Type B pancreatic cell (in vitro differentiated cells): ENCODE results near the gene XKR8. TPM values are rescaled to one million over a fixed set of nuclear protein-coding genes. Genes with fewer than 3 reads are reported as not detected.

Source experiments
- DNase-seq: peaks from one replicate; pipeline ENCODE4 v3.0.0; 2021; ENCODE audit warnings: mixed read lengths; ENCODE audit not compliant: unreplicated experiment; ENCODE audit errors: extremely low spot score
- H3K27ac Mint-ChIP-seq: 2 replicates; pipeline ENCODE4 v1.8.0; 2021; ENCODE audit warnings: mild to moderate bottlenecking, mixed read lengths
- H3K27me3 Mint-ChIP-seq: 2 replicates; pipeline ENCODE4 v1.8.0; 2021; ENCODE audit warnings: mixed read lengths
- H3K36me3 Mint-ChIP-seq: 2 replicates; pipeline ENCODE4 v1.8.0; 2021; ENCODE audit warnings: mixed read lengths
- H3K4me1 Mint-ChIP-seq: one replicate; pipeline ENCODE4 v1.8.0; 2021; ENCODE audit warnings: mixed read lengths; ENCODE audit not compliant: unreplicated experiment
- H3K4me3 Mint-ChIP-seq: 2 replicates; pipeline ENCODE4 v1.8.0; 2021; ENCODE audit warnings: mild to moderate bottlenecking, mixed read lengths
- H3K9me3 Mint-ChIP-seq: 2 replicates; pipeline ENCODE4 v1.8.0; 2021; ENCODE audit warnings: mixed read lengths
- total RNA-seq: library from RNA; stranded (reverse); gene quantifications from 2 replicates; pipeline ENCODE4 v1.2.1, GENCODE V29; 2021; ENCODE audit warnings: low replicate concordance
- TF ChIP-seq, protein P1 (sequence below): fragments of 200-600 bp; sonication (generic); conservative IDR thresholded peaks from 2 replicates; pipeline ENCODE4 v1.5.0; 2021; ENCODE audit warnings: antibody characterized with exemption, mild to moderate bottlenecking

The XKR8 gene
- total RNA-seq, 1 donor from 2014 or later = 12.6 TPM

DNA sequence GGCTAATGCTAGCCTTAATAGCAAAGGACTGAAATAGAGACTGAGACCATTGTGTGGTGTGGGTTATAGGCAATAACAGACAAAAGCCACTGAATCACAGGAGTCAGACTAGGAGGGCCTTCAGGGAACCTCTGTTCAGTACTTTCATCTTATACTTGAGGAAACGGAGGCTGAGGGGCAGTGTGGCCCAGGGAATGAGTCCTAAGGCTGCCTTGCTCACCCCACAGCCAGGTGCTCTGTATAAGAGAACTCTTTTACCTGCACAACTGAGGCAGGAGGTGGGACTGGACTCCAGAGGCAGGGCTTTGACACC is 22.3 kb upstream of the XKR8 start:
- no peak for DNase-seq
- Mint-ChIP-seq H3K4me1 (peaks cover 10% of the 10 kb centered on the region), H3K27ac (no peak overlapping the region), H3K27me3 (peaks cover 27% of the 10 kb centered on the region), H3K36me3 (no peaks in the 10 kb centered on the region), H3K4me3 (no peak overlapping the region), H3K9me3 (no peaks in the 10 kb centered on the region)
- TF ChIP-seq, protein P1, sequence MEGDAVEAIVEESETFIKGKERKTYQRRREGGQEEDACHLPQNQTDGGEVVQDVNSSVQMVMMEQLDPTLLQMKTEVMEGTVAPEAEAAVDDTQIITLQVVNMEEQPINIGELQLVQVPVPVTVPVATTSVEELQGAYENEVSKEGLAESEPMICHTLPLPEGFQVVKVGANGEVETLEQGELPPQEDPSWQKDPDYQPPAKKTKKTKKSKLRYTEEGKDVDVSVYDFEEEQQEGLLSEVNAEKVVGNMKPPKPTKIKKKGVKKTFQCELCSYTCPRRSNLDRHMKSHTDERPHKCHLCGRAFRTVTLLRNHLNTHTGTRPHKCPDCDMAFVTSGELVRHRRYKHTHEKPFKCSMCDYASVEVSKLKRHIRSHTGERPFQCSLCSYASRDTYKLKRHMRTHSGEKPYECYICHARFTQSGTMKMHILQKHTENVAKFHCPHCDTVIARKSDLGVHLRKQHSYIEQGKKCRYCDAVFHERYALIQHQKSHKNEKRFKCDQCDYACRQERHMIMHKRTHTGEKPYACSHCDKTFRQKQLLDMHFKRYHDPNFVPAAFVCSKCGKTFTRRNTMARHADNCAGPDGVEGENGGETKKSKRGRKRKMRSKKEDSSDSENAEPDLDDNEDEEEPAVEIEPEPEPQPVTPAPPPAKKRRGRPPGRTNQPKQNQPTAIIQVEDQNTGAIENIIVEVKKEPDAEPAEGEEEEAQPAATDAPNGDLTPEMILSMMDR = no peak

DNA sequence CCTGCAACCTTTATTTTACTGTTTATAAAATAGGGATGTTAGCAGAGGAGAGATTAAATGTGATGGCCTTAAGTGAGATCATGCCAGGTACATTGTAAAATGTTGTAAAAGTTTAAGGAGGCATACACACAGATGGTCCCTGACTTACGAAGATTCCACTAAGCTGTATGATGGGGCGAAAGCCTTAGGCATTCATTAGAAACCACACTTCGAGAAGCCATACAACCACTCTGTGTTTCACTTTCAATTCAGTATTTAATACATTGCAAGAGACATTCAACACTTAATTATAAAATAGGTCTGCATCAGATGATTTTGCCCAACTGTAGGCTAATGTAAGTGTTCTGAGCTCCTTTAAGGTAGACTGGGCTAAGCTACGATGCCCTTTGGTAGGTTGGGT is 21.3 kb upstream of the XKR8 start:
- TF ChIP-seq, protein P1 = no peak
- Mint-ChIP-seq H3K4me3 (no peak overlapping the region), H3K27me3 (peaks cover 26% of the 10 kb centered on the region), H3K9me3 (no peaks in the 10 kb centered on the region), H3K27ac (no peak overlapping the region), H3K36me3 (no peaks in the 10 kb centered on the region), H3K4me1 (peaks cover 10% of the 10 kb centered on the region)
- DNase-seq = no peak

DNA sequence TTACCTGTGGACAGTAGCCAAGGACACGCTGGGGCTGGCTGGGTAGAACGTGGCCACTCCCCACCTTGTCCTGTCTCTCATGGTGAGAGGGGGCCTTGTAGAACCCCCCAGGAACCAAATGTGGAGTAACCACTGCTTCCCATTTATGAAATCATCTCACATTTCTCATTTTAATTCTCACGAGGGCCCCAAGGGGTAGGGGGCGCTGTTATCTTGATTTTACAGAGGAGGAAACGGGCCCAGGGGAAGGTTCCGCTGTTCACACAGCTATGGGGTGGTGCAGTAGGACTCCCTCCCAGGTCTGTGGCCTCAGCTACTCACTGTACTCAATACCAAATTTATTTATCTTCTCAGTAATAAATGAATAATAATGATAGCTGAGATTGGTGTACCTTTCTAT is 19.5 kb upstream of the XKR8 start:
- DNase-seq = no peak
- H3K36me3 Mint-ChIP-seq = no peaks in the 10 kb centered on the region
- no peak overlapping the region for H3K4me3 Mint-ChIP-seq
- H3K9me3 Mint-ChIP-seq = no peaks in the 10 kb centered on the region
- TF ChIP-seq, protein P1 = peak; percentile 50
- peaks cover 18% of the 10 kb centered on the region for H3K27me3 Mint-ChIP-seq
- H3K4me1 Mint-ChIP-seq = peaks cover 6% of the 10 kb centered on the region
- H3K27ac Mint-ChIP-seq = no peak overlapping the region

DNA sequence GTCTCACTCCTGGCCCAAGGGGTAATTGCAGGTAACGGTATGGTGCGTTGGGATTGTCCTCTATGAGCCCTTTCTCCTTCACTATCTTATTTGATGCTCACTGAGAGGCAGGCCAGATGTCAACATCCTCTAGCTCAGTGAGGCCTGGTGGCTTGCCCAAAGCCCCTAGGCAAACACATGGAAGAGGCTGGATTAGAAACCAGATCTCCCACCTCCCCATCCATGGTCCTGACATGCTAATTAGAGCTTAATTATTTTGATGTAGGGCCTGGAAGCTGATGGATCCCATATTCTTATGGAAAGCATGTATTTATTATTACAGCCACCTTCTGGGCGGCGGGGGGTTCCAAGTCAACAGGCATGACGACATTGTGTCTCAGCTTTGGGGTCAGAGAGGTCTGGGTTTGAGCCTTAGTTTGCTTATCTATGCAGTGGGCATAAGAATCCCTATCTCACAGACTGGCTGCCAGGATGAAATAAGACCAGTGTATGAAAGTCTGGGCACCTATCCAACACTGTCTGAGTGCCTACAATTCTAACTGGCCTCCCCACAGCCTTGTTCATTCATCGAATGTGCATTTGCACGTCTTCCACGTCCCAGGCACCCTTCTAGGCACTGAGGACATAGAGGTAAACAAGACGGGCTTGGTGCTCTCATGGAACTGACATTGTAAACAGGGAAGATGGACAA is 18.8 kb upstream of the XKR8 start:
- no peak for DNase-seq
- no peaks in the 10 kb centered on the region for H3K4me1 Mint-ChIP-seq
- no peaks in the 10 kb centered on the region for H3K9me3 Mint-ChIP-seq
- H3K36me3 Mint-ChIP-seq = no peaks in the 10 kb centered on the region
- no peak overlapping the region for H3K27ac Mint-ChIP-seq
- TF ChIP-seq, protein P1 = no peak
- no peak overlapping the region for H3K4me3 Mint-ChIP-seq
- peaks cover 10% of the 10 kb centered on the region for H3K27me3 Mint-ChIP-seq

DNA sequence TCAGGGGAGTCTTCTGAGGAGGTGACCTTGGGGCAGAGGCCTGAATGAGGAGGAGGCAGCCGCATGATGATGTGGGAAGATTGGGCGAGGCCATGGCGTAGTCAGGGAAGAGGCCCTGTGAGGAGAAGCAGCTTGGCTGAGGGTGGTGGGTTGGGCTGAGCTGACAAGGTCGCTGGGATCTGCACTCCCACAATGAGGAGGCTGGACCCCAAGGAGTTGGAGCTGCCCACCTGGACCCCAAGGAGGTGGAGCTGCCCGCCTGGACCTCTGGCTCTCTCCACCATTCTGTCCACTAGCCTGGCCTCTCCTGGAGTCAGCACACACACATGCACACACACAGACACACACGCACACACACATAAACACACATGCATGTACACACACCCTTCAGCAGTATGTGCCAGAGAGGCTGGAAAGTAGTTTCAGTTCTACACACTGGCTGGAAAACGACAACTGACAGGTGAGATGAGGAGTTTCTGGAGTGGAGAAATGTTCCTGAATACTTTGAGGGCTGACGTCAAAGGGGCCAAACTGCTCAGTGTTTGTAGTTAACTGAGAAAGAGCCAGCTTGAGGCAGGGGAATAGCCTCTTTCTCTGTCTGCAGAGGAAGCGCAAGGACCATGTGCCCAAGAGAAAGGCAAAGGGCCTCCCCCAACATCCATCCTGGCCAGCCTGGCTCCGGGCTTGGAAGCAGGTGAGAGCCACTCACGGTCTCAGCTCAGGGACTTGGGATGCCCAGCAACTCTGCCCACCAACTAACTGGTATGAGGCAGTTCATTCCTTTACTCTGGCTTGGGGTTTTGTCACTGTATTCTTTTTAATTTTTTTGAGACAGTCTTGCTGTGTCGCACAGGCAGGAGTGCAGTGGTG is 17.9 kb upstream of the XKR8 start:
- H3K4me1 Mint-ChIP-seq = no peaks in the 10 kb centered on the region
- H3K4me3 Mint-ChIP-seq = no peak overlapping the region
- no peaks in the 10 kb centered on the region for H3K36me3 Mint-ChIP-seq
- H3K27me3 Mint-ChIP-seq = peaks cover 10% of the 10 kb centered on the region
- H3K9me3 Mint-ChIP-seq = no peaks in the 10 kb centered on the region
- H3K27ac Mint-ChIP-seq = no peak overlapping the region
- TF ChIP-seq, protein P1 = no peak
- no peak for DNase-seq
